D721Med (cell line): ENCODE measurements around the gene SLC9A6.
A peak's percentile ranks its signal among the peaks of the same experiment; 100 is the strongest.

ENCODE experiments used
- DNase-seq: peaks from one replicate; pipeline ENCODE4 v3.0.0; 2011; ENCODE audit warnings: low spot score; ENCODE audit not compliant: insufficient read length
- FAIRE-seq: peaks from 2 replicates; lab custom pipeline; 2011; peaks lifted over from hg19 to GRCh38; lab: Jason Lieb, UNC
- TF ChIP-seq, protein P1 (sequence below): IDR thresholded peaks from 2 replicates; pipeline ENCODE4 v1.5.1; 2012; ENCODE audit warnings: mild to moderate bottlenecking, control low read depth; ENCODE audit not compliant: insufficient read depth; ENCODE audit errors: missing control alignments

The SLC9A6 gene

DNA sequence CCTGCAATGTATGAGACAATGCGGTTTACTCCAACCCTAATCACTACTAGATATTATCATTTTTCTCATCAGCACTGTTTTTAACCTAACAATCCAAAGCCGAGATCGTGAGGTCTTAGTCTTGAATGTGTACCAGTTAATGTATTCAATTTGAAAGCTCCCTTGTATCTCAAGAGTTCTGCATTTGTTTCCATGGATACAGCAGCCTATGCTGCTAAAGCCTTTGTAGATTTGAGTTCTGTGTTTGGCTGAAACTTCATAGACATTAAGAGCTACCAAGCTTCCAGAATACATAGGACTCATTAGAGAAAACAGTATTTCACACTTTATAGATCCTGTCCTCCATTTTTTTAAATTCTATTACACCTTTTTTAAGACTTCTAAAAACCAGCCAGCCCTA lies 39.9 kb downstream of the SLC9A6 start:
- TF ChIP-seq, protein P1, sequence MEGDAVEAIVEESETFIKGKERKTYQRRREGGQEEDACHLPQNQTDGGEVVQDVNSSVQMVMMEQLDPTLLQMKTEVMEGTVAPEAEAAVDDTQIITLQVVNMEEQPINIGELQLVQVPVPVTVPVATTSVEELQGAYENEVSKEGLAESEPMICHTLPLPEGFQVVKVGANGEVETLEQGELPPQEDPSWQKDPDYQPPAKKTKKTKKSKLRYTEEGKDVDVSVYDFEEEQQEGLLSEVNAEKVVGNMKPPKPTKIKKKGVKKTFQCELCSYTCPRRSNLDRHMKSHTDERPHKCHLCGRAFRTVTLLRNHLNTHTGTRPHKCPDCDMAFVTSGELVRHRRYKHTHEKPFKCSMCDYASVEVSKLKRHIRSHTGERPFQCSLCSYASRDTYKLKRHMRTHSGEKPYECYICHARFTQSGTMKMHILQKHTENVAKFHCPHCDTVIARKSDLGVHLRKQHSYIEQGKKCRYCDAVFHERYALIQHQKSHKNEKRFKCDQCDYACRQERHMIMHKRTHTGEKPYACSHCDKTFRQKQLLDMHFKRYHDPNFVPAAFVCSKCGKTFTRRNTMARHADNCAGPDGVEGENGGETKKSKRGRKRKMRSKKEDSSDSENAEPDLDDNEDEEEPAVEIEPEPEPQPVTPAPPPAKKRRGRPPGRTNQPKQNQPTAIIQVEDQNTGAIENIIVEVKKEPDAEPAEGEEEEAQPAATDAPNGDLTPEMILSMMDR, result no peak
- DNase-seq (no peak), FAIRE-seq (no peak)

DNA sequence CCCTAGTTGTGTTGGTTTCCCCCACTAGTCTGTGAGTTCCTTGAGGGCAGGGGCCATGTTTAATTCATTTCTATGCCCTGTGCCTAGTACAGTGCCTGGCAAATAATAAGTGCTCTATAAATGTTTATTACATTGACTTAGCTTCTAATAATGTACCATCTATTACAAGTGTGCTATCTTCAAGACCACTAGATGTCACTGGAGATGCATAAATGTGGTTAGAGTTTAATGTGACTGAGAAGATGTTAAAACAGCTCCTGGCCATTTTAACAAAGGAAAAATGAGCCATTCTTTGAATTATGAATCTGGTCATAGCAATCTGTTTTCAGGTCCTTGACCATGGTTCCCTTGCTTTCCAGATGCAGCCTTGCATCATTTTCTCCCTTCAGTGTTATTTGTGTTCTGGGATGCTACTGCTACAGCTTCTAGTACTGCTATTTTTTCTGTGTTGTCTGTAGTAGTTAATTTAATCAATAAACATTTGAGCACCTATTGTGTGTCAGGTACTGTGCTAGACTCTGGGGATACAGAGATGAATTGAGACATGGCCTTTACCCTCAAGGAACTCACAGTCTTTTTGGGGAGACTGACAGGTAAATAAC lies 43.2 kb downstream of the SLC9A6 start:
- FAIRE-seq (no peak), DNase-seq (peak; percentile 17)
- TF ChIP-seq, protein P1, result peak; percentile 60

DNA sequence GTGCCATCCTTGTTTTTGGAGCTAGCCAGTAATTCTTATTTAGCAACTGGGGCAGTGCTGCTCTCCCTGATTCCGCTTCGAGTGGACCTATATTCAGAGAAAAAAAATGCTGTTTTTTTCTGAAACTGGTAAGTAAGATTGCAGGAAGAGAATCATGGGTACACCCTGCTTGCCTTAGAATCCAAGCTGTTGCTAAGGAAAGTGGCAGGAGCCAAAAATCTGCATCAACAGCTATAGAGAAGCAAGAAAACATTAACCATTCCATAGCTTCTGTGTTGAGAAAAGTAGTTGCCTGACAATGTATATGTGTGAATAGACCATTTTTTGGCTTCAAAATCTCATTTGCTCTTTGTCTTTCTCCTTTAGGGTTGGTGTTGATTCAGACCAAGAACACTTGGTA lies 44.5 kb downstream of the SLC9A6 start:
- no peak for FAIRE-seq
- TF ChIP-seq, protein P1, result no peak
- no peak for DNase-seq

DNA sequence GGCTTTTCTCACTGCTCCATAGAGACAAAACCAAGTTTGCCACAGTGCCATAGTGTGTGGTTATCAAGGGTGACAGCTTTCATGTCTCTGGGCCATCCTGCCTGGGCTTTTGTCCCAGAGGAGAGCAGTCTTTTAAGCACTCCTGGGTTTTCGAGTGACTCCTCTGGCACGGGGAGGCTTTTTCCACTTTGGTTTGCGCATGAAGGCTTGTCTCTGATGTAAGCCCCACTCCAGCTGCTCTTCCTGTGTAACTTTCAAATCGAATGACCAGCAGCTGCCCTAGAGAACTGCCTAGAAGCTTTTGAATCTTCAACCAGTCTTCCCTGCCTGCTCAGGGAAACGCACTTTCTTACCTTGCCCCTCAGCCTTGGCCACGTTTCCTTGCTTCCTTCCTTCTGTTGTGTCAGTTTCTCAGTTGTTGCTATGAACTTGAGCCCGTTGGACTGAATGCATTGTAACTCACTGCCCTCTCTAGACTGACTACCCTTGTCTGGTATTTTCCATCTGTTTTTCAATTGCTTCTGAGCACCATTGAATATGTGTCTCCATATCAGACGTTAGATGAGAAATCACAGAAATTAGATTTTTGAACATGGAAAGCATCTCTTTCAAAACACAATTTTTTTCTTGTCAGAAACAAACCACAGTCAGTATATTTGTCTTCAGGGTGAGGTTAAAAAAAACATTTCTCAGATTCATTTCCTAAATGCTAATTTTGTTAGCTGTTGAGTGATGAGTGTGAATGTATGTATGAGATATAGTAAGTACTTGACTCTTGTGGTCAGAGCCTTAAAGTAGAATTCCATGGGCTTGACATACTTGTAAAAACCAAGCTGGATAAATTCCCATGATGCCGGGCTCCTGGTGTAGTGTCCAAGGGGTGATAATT lies 45.3 kb downstream of the SLC9A6 start:
- TF ChIP-seq, protein P1, result no peak
- no peak for DNase-seq
- no peak for FAIRE-seq

DNA sequence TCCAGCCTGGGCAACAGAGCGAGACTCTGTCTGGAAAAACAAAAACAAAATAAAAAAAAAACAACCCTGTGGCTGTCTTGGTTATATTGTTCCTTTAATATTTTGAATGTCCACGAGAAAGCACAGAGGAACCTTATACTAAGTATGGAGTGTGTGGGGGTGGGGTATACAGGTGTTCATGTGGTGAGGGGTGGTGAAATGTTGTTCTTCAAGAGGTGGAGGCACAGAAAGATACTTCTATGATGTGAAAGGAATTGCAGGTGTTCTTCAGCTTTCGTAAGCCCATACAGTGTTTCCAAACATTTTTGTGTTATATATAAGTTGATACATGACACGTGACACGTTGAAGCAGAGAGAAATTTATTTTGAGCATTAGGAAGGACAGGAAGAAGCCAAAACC lies 46.4 kb downstream of the SLC9A6 start:
- no peak for DNase-seq
- no peak for FAIRE-seq
- TF ChIP-seq, protein P1, result no peak

DNA sequence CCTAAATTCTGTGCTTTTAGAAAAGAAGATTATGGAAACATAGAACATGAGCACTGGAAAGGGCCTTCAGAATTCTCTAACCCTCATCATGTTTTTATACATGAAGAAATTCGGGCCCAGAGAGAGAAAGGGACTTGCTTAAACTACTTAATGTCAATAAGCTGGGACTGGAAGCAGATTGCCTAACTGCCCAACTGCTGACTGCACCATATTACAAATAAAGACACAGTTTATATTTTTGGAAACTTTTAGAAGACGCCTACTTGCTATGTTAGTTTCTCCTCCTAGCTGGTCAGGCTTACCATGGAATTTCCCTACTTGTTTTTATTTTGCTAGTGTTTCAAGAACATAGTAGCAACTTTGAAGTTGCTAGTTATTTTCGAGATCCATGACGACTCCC lies 47.1 kb downstream of the SLC9A6 start:
- DNase-seq, result no peak
- TF ChIP-seq, protein P1, result no peak
- FAIRE-seq, result no peak

DNA sequence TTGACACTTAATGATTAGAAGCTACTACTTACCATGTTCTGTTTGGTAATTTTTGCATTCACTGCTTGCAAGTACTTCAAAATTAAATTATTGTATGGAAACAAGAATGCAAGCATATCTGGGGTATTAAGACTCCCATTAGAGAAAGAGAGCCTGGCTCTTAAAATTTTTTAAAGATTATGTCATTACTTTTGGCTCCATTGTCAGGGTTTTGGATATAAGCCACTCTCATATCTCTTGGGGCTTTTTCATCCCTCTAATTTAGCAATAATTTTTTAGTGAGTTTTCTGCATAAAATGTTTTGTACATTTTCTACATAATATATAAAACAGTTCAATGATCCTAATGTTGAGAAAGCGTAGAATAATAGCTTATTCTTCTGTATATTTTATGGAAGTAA lies 49.4 kb downstream of the SLC9A6 start:
- DNase-seq, result no peak
- TF ChIP-seq, protein P1, result no peak
- no peak for FAIRE-seq
